ENCODE measurements around the gene IYD. TPM values are rescaled to one million over a fixed set of nuclear protein-coding genes. Genes with fewer than 3 reads are reported as not detected.

IYD gene
- total RNA-seq, 1 donor from 2014 or later = not detected

DNA sequence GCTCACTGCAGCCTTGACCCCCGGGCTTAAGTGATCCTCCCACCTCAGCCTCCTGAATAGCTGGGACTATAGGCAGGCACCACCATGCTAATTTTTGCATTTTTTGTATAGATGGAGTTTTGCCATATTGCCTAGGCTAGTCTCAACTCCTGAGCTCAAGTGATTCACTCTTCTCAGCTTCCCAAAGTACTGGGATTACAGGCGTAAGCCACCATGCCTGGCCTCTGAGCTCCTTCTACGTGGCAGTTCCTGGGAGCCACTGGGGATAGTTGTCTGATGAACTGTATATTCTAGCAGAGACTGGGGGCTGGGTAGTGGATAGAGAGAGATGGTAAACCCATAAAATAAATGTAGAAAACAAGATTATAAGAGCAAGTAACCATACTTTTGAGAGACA, 26.1 kb downstream of the IYD start:
- no peak for DNase-seq
- no peaks in the 10 kb centered on the region for H3K36me3 Mint-ChIP-seq (ENCODE audit: low read depth)
- intact Hi-C loops (cut with micrococcal nuclease) = loop anchor here (1.0 to 5.0 kb wide), 2 partner anchors 315 to 463 kb away; no protein-coding TSS in a partner anchor
- no peaks in the 10 kb centered on the region for H3K4me1 Mint-ChIP-seq
- H3K27ac Mint-ChIP-seq = no peak overlapping the region
- no peak overlapping the region for H3K4me3 Mint-ChIP-seq
- H3K9me3 Mint-ChIP-seq = no peaks in the 10 kb centered on the region
- peaks cover 10% of the 10 kb centered on the region for H3K27me3 Mint-ChIP-seq

DNA sequence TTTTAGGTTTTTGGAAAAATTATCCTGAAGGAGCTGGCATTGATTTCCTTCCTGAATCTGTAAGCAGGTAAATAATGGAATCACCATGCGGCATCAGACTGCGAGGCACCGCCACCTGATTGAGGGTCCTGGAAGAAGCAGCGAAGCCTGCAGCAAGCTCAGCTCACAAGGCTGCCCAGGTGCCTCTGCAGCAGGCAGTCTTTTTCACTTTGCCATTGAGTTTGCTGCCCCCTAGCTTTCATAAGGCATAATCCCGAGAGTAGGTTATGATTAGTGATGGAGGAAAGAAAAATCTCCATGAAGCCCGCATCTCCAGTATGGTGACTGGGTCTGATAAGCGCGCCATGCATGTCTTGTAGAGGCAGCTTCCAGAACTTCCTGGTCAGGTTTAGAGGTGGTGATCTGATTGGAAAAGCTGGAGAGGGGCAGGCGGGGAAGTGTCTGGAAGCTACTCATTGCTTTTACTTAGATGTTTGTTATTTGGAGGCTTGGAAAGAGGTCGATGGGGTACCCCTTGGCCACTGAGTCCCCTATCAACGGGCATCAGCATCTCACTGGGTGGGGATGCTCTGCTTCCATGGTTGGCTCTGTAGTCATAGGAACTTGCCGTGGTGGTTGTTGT, 26.7 kb downstream of the IYD start:
- H3K27me3 Mint-ChIP-seq = peaks cover 8% of the 10 kb centered on the region
- DNase-seq = peak; percentile 77
- intact Hi-C loops (cut with micrococcal nuclease) = loop anchor here (1.0 to 5.0 kb wide), 2 partner anchors 315 to 463 kb away; no protein-coding TSS in a partner anchor
- H3K36me3 Mint-ChIP-seq (ENCODE audit: low read depth) = no peaks in the 10 kb centered on the region
- no peaks in the 10 kb centered on the region for H3K4me1 Mint-ChIP-seq
- no peak overlapping the region for H3K4me3 Mint-ChIP-seq
- no peak overlapping the region for H3K27ac Mint-ChIP-seq
- no peaks in the 10 kb centered on the region for H3K9me3 Mint-ChIP-seq

DNA sequence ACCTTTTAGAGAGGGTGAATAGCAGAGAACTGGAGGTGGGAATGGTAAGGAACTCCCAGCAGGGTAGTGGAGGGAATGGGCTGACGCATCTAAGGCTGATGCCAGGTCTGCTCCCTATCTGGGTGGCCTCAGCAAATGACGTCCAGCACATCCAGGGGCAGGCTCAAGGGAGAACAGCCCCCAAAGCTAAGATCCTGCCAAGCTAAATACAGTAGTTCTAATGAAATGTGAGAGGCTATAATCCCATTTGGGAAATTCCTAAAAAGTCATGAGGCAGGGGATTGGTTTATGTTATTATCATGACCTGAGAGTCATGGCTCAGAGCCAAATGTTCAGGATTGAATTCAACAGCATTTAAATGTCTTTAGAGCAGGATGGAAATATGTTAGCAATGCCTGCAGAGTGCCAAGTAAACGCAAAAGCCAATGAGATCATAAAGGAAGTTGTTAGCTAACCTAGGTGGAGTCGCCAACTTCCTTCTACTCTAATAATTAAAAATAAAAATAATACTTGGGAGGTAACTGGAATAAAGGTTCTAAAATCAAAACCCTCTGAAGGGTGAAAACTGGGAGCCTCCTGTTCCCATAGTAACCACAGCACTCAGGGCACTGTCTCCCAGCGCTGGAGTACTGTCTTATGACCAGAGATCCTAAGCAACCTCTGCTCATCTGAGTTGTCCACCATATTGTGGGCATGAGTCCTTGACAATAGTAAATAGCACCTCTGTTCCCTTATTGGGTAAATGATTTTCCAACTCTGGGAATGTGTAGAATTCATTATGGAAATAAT, 34.8 kb downstream of the IYD start:
- Mint-ChIP-seq H3K36me3 (ENCODE audit: low read depth) (no peaks in the 10 kb centered on the region), H3K27me3 (peaks cover 8% of the 10 kb centered on the region), H3K27ac (no peak overlapping the region), H3K4me1 (no peaks in the 10 kb centered on the region), H3K4me3 (no peak overlapping the region), H3K9me3 (peaks cover 9% of the 10 kb centered on the region)
- no peak for DNase-seq
- intact Hi-C loops (cut with micrococcal nuclease) = no loop called here

DNA sequence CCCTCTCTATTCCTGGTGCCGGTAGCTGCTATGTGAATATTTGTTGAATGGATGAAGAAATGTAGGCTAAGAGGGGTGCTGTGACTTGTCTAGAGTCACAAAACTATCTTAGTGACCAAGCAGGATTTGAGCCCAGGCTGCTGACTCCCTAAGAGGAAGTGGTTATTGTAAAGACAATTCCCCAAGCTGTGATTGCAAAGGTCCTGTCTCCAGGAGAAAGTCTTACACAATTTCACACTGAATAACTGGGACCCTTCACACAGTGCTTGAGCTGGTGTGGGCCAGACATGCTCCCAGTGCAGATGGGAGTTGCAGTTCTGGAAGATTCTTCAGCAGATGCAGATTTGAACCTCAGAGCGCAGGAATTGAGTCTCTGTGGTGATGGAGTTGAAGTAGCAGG, 38.1 kb downstream of the IYD start:
- no peak overlapping the region for H3K4me3 Mint-ChIP-seq
- H3K36me3 Mint-ChIP-seq (ENCODE audit: low read depth) = no peaks in the 10 kb centered on the region
- H3K27me3 Mint-ChIP-seq = peaks cover 20% of the 10 kb centered on the region
- no peaks in the 10 kb centered on the region for H3K4me1 Mint-ChIP-seq
- intact Hi-C loops (cut with micrococcal nuclease) = no loop called here
- peaks cover 9% of the 10 kb centered on the region for H3K9me3 Mint-ChIP-seq
- H3K27ac Mint-ChIP-seq = no peak overlapping the region
- DNase-seq = no peak

DNA sequence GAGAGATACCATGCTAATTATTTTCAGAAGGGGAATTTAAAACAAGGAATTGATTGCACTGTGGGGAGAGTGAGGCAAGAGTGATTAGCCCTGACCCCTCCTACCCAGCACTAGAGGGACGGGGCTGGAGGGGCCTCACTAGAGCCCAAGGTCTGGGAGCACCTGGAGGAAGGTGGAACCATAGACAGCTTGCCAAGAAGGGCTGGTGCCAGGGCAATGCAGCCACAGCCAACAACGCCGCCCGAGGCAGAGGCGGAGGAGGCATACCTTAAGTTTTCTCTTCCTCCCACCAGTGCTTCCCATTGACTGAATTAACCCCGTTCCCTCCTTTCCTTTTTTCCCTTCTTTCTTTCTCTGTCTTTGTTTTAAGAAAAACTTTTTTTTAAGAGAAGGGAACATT, 40.0 kb downstream of the IYD start:
- Mint-ChIP-seq H3K36me3 (ENCODE audit: low read depth) (no peaks in the 10 kb centered on the region), H3K27ac (no peak overlapping the region), H3K4me1 (no peaks in the 10 kb centered on the region), H3K4me3 (no peak overlapping the region), H3K9me3 (peaks cover 9% of the 10 kb centered on the region), H3K27me3 (peaks cover 27% of the 10 kb centered on the region)
- intact Hi-C loops (cut with micrococcal nuclease) = no loop called here
- DNase-seq = no peak

DNA sequence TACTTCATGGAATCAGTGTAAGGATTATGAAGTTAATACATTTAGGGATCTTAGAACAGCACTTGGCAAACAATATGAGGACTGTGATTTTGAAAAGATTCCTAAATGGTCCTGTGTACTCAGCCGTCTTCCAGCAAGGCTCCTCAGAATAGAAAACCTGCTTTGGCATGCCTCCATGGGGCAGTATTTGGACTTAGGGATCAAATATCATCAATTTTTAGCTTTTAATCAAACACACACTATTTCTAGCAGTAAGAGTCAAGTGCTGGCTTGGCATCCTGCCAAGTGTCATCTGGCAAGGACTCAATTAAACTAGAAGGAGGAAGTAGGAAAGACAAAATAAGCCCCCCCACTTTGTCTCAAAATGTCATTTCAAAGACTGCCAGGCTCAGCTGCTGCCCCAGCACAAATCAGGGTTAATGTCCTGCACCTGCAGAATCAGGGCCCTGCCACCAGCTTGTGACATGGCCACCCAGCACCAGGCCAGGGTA, 40.8 kb downstream of the IYD start:
- Mint-ChIP-seq H3K4me3 (no peak overlapping the region), H3K27ac (no peak overlapping the region), H3K36me3 (ENCODE audit: low read depth) (no peaks in the 10 kb centered on the region), H3K9me3 (peaks cover 9% of the 10 kb centered on the region), H3K27me3 (peaks cover 31% of the 10 kb centered on the region), H3K4me1 (no peaks in the 10 kb centered on the region)
- DNase-seq = no peak
- intact Hi-C loops (cut with micrococcal nuclease) = no loop called here

DNA sequence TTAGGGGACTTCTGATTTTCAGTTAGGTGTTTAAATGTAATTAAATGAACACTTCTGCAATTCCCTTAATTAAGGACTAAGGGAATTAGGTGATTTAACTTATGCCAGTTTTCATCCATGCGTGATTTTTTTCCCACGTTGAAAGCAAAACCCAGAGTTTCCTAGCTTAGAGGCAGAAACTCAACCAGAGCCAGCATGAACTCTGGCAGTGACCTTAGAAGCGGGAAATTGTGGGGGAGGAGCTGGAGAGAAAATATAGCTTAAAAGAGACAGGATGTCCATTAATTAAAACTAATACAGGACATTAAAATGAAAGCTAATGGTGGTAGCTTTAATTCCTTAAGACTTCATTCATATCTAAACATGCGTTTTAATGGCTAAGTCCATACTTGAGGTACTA, 41.6 kb downstream of the IYD start:
- Mint-ChIP-seq H3K27me3 (peaks cover 36% of the 10 kb centered on the region), H3K4me1 (no peaks in the 10 kb centered on the region)
- intact Hi-C loops (cut with micrococcal nuclease) = no loop called here

DNA sequence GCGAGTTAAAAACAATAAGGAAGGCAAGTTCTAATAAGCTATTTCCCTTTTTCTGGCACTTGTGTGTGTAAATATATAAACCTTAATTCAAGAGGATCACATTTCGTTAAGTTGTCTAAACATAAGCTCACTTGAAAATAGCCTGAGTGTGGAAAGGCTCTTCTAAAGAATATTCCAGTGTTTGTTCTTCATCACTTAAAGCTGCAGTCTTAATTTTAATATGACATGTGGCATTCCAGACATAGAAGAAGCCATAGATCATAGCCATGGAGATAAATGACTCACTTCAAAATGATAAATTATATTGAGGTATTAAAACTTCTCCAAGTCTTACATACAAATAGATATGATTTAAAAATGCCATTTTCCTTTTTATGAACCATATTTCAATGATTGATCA, 42.1 kb downstream of the IYD start:
- Mint-ChIP-seq H3K27me3 (peaks cover 38% of the 10 kb centered on the region), H3K27ac (no peak overlapping the region), H3K36me3 (ENCODE audit: low read depth) (no peaks in the 10 kb centered on the region), H3K4me3 (no peak overlapping the region), H3K9me3 (peaks cover 5% of the 10 kb centered on the region), H3K4me1 (no peaks in the 10 kb centered on the region)
- intact Hi-C loops (cut with micrococcal nuclease) = no loop called here
- DNase-seq = no peak

More for the DNA sequence above, 41.6 kb downstream of the IYD start:
- DNase-seq = no peak
- no peaks in the 10 kb centered on the region for H3K36me3 Mint-ChIP-seq (ENCODE audit: low read depth)
- H3K27ac Mint-ChIP-seq = no peak overlapping the region
- no peak overlapping the region for H3K4me3 Mint-ChIP-seq
- peaks cover 9% of the 10 kb centered on the region for H3K9me3 Mint-ChIP-seq

DNA sequence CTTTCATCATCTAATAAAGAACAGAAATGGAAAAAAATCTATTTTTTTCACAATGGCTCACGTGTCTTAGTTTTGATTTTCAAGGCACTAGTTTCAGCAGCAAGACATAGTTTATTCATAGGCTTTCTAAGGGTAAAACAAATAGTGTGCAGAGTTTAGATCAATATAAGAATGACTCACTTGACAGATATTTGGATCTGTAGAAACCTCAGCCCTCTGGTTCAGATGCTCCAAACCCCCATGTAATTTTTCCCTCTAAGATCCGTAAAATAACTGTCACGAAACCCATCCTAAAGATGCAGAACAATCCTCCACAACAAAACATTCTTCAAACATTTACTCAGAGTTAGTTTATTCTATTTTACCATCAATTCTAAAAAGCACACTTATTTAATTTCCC, 43.4 kb downstream of the IYD start:
- no peak overlapping the region for H3K4me3 Mint-ChIP-seq
- H3K36me3 Mint-ChIP-seq (ENCODE audit: low read depth) = no peaks in the 10 kb centered on the region
- no peaks in the 10 kb centered on the region for H3K9me3 Mint-ChIP-seq
- H3K27me3 Mint-ChIP-seq = peaks cover 41% of the 10 kb centered on the region
- DNase-seq = no peak
- no peaks in the 10 kb centered on the region for H3K4me1 Mint-ChIP-seq
- H3K27ac Mint-ChIP-seq = no peak overlapping the region
- intact Hi-C loops (cut with micrococcal nuclease) = no loop called here

DNA sequence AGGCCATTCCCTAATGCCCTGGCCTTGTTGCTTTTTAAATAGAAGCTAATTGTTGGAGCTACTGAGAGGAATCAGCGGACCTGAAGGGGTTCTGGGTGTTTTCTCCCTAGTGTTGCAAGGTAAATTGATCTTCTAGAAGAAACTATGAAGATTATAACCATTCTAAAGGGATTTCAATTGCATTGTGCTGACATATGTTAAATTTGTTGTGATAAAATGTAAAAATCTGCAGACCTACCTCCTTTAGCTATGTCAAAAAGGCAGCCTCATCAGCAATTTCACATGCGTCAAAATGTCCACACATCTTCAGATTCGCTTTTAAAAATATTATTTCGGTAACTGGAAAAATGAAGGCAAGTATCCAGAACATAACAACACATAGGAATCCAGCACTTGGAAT, 44.4 kb downstream of the IYD start:
- intact Hi-C loops (cut with micrococcal nuclease) = no loop called here
- peaks cover 46% of the 10 kb centered on the region for H3K27me3 Mint-ChIP-seq
- no peak overlapping the region for H3K27ac Mint-ChIP-seq
- H3K4me1 Mint-ChIP-seq = peaks cover 5% of the 10 kb centered on the region
- no peaks in the 10 kb centered on the region for H3K36me3 Mint-ChIP-seq (ENCODE audit: low read depth)
- no peak overlapping the region for H3K4me3 Mint-ChIP-seq
- no peaks in the 10 kb centered on the region for H3K9me3 Mint-ChIP-seq
- no peak for DNase-seq

DNA sequence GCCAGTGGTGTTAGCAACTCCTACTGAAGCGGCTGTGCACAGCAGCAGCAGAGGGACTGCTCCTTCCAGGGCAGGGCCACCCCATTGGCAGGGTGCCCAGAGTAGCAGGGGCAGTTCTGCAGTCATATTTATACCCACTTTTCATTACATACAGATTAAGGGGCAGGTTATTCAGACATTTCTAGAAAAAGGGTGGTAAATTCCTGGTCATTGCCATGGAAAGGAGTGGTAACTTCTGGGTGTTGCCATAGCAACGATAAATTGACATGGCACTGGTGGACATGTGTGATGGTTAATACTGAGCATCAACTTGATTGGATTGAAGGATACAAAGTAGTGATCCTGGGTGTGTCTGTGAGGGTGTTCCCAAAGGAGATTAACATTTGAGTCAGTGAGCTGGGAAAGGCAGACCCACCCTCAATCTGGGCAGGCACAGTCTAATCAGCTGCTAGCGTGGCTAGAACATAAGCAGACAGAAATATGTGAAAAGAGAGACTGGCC, 45.0 kb downstream of the IYD start:
- intact Hi-C loops (cut with micrococcal nuclease) = no loop called here
- H3K9me3 Mint-ChIP-seq = no peaks in the 10 kb centered on the region
- no peak for DNase-seq
- peaks cover 10% of the 10 kb centered on the region for H3K4me1 Mint-ChIP-seq
- peaks cover 41% of the 10 kb centered on the region for H3K27me3 Mint-ChIP-seq
- no peaks in the 10 kb centered on the region for H3K36me3 Mint-ChIP-seq (ENCODE audit: low read depth)
- no peak overlapping the region for H3K27ac Mint-ChIP-seq
- H3K4me3 Mint-ChIP-seq = no peak overlapping the region

DNA sequence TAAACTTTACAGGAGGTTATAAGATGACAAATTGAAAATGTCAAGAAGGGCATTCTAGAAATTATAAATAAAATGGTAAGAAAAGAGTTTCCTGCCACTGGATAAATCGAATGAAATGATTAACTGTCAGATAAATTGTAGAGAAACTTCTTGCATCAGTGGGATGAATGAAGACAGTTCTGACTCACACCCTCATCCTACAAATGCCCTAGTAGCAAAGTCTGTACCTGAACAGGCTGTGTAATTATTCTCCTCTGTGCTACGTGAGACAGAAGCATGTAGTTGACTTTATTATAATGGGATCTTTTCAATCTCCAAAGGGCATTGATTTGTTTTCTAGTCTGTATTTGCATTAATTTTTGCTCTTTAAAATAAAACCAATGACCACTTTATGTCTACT, 47.3 kb downstream of the IYD start:
- peaks cover 13% of the 10 kb centered on the region for H3K4me1 Mint-ChIP-seq
- H3K27ac Mint-ChIP-seq = no peak overlapping the region
- H3K36me3 Mint-ChIP-seq (ENCODE audit: low read depth) = no peaks in the 10 kb centered on the region
- no peak for DNase-seq
- H3K9me3 Mint-ChIP-seq = no peaks in the 10 kb centered on the region
- intact Hi-C loops (cut with micrococcal nuclease) = no loop called here
- peaks cover 43% of the 10 kb centered on the region for H3K27me3 Mint-ChIP-seq
- H3K4me3 Mint-ChIP-seq = no peak overlapping the region

DNA sequence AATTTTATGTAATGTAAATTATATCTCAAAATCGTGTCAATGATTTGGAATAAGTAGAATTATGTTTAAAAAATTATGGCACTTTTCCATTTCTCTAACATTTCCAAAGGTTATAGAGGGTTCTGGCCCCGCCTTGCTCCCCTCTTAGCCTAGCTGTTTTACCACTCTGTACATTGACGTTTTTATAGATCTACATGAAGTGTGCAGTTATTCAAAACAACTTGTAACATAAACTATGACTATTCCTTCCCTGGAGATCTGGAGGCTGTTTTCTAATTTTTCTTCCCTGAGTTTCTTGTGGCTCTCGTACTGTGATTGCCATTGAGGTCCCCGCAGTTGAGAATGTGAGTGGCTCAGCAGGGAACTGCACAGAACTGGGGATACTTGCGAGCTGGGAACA, 48.4 kb downstream of the IYD start:
- H3K9me3 Mint-ChIP-seq = no peaks in the 10 kb centered on the region
- no peak overlapping the region for H3K27ac Mint-ChIP-seq
- H3K36me3 Mint-ChIP-seq (ENCODE audit: low read depth) = no peaks in the 10 kb centered on the region
- no peak overlapping the region for H3K4me3 Mint-ChIP-seq
- peaks cover 38% of the 10 kb centered on the region for H3K27me3 Mint-ChIP-seq
- no peak for DNase-seq
- H3K4me1 Mint-ChIP-seq = peaks cover 13% of the 10 kb centered on the region
- intact Hi-C loops (cut with micrococcal nuclease) = no loop called here

Measured in activated CD4-positive, alpha-beta T cell treated with anti-CD3 and anti-CD28 coated beads, Interleukin-2, amount 10 ng/mL, durations not matched to agents 24 days and 14 days (primary cell).